ENCODE data around the gene MARK1.

Gene MARK1

GRCh38 chr1:220527908-220528678, at the start of gene MARK1:
Gene MARK1 (plus strand): TSS chr1:220528136. CDS start chr1:220528823, 687 bp downstream.
- DNase-seq = peak; percentile 72

- no peak for DNase-seq
Measured at GRCh38 chr1:220483700-220484099, 44.2 kb upstream of the MARK1 start.

- no peak for DNase-seq
Measured at GRCh38 chr1:220484135-220484534, 43.8 kb upstream of the MARK1 start.

GRCh38 chr1:220485131-220485530, 42.8 kb upstream of the MARK1 start:
- no peak for DNase-seq

GRCh38 chr1:220485791-220486190, 42.1 kb upstream of the MARK1 start:
- DNase-seq = no peak

- DNase-seq = no peak
Measured at GRCh38 chr1:220487297-220487820, 40.6 kb upstream of the MARK1 start.

- DNase-seq = no peak
Measured at GRCh38 chr1:220491891-220492290, 36.0 kb upstream of the MARK1 start.

- no peak for DNase-seq
Measured at GRCh38 chr1:220497220-220497947, 30.6 kb upstream of the MARK1 start.

- DNase-seq = peak; percentile 55
Measured at GRCh38 chr1:220498188-220498587, 29.7 kb upstream of the MARK1 start.

- no peak for DNase-seq
Measured at GRCh38 chr1:220500372-220500771, 27.6 kb upstream of the MARK1 start.

- DNase-seq = no peak
Measured at GRCh38 chr1:220504329-220504728, 23.6 kb upstream of the MARK1 start.

GRCh38 chr1:220507085-220507484, 20.9 kb upstream of the MARK1 start:
- DNase-seq = no peak

GRCh38 chr1:220511179-220511578, 16.8 kb upstream of the MARK1 start:
- no peak for DNase-seq

- DNase-seq = no peak
Measured at GRCh38 chr1:220511785-220512184, 16.2 kb upstream of the MARK1 start.

GRCh38 chr1:220513834-220514233, 14.1 kb upstream of the MARK1 start:
- DNase-seq = no peak

GRCh38 chr1:220514256-220514655, 13.7 kb upstream of the MARK1 start:
- DNase-seq = no peak

- no peak for DNase-seq
Measured at GRCh38 chr1:220516014-220516721, 11.8 kb upstream of the MARK1 start.

GRCh38 chr1:220516722-220517042, 11.3 kb upstream of the MARK1 start:
- no peak for DNase-seq

GRCh38 chr1:220521778-220522177, 6.2 kb upstream of the MARK1 start:
- no peak for DNase-seq

GRCh38 chr1:220526294-220526693, 1.6 kb upstream of the MARK1 start:
- no peak for DNase-seq

- DNase-seq = peak; percentile 69
Measured at GRCh38 chr1:220527279-220527907, 543 bp upstream of the MARK1 start.

- DNase-seq = peak; percentile 17
Measured at GRCh38 chr1:220528679-220529501, 954 bp downstream of the MARK1 start.
